SJSA1 (cell line): ENCODE data around the gene LRRC55. TPM values are rescaled to one million over a fixed set of nuclear protein-coding genes. Genes with fewer than 3 reads are reported as not detected.

Experiments used
- DNase-seq, 2 experiments: peaks; one replicate each; pipeline ENCODE4 v3.0.0-alpha.2; 2015 to 2020; ENCODE audit warnings: low spot score in 2 of 2, low read depth in 1 of 2
- H3K27ac ChIP-seq: fragments of 250-450 bp; sonication (Bioruptor Pico); 2 replicates; pipeline ENCODE4 v1.5.1; 2020; ENCODE audit warnings: mild to moderate bottlenecking, moderate library complexity
- H3K27me3 ChIP-seq: fragments of 250-450 bp; sonication (Bioruptor Pico); replicated peaks from 2 replicates; pipeline ENCODE4 v1.5.1; 2020; ENCODE audit warnings: mild to moderate bottlenecking, moderate library complexity
- H3K36me3 ChIP-seq: fragments of 250-450 bp; sonication (Bioruptor Pico); 2 replicates; pipeline ENCODE4 v1.5.1; 2020; ENCODE audit warnings: mild to moderate bottlenecking
- H3K4me1 ChIP-seq: fragments of 250-450 bp; sonication (Bioruptor Pico); replicated peaks from 2 replicates; pipeline ENCODE4 v1.6.1; 2021; ENCODE audit warnings: mild to moderate bottlenecking
- H3K4me3 ChIP-seq: fragments of 250-450 bp; sonication (Bioruptor Pico); 2 replicates; pipeline ENCODE4 v1.5.1; 2020; ENCODE audit warnings: mild to moderate bottlenecking
- H3K9me3 ChIP-seq: fragments of 250-450 bp; sonication (Bioruptor Pico); replicated peaks from 2 replicates; pipeline ENCODE4 v1.5.1; 2020; ENCODE audit warnings: mild to moderate bottlenecking
- total RNA-seq: library from RNA; depleted of rRNA; stranded (reverse); fragments of >200 nt; shearing (Covaris generic); gene quantifications from 2 replicates; pipeline ENCODE4 v1.2.3, GENCODE V29; 2014

Gene LRRC55
- total RNA-seq, 1 experiment from 2014 or later = not detected

DNA sequence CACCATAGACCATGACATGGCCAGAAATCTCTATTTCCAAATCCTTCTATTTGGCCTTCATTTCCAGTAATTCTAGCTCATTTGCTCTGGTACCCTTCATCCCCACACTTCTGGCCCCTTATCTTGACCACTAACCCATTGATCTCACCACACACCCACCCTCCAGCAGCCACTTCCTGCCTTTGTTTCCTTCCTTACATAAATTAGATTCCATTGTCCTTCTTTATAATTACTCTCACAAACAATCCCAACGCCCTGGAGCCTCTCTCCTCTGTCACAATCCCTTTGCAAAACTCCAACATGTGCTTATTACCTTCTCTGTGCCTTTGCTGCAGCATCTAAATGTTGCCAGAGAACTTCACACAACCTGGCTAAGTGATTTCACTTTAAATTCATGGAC is 40.5 kb downstream of the LRRC55 start:
- peaks cover 25% of the 10 kb centered on the region for H3K4me1 ChIP-seq
- H3K4me3 ChIP-seq = no peak overlapping the region
- no peaks in the 10 kb centered on the region for H3K36me3 ChIP-seq
- H3K27ac ChIP-seq = no peak overlapping the region
- H3K27me3 ChIP-seq = no peaks in the 10 kb centered on the region
- H3K9me3 ChIP-seq = no peaks in the 10 kb centered on the region
- no peak for DNase-seq

DNA sequence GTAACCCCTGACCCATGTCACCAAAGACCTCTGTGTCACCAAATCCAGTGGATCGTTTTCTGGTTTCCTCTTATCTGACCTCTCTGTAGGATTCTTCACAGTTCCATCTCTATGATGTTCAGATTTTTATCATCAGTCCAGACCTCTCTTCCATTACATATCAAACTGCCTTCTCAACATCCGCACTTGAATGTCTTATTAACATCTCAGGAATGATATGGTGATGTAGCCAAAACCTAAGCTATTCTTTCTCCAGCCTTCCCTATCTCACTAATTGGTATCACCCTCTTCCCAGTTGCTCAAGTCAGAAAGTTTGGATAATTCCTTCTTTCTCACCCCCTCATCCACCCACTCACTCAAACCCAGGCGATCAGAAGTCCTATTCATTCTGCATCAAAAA is 41.8 kb downstream of the LRRC55 start:
- H3K27ac ChIP-seq = no peak overlapping the region
- peaks cover 25% of the 10 kb centered on the region for H3K4me1 ChIP-seq
- no peaks in the 10 kb centered on the region for H3K9me3 ChIP-seq
- no peak for DNase-seq
- no peaks in the 10 kb centered on the region for H3K36me3 ChIP-seq
- no peaks in the 10 kb centered on the region for H3K27me3 ChIP-seq
- H3K4me3 ChIP-seq = no peak overlapping the region

DNA sequence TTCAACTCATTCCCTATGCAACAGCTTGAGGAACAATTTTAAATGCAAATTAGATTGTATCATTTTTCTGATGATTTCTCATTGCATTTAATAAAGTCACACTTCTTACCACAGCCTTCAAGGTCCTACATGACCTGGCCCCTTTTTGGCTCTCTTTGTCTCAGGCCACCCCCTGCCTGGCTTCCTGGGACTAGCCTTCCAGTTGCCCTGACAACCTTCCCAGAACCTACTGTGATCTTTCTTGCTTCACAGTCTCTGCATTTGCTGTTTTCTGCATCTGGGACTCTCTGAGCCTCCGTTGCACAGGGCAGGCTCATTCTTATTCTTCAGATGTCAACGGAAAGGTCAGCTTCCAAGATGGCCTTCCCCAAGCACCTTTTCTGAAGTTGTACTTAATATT is 42.4 kb downstream of the LRRC55 start:
- H3K4me1 ChIP-seq = peaks cover 25% of the 10 kb centered on the region
- H3K36me3 ChIP-seq = no peaks in the 10 kb centered on the region
- DNase-seq = peak in 1 of 2 experiments; percentile 20
- H3K4me3 ChIP-seq = no peak overlapping the region
- no peaks in the 10 kb centered on the region for H3K27me3 ChIP-seq
- no peak overlapping the region for H3K27ac ChIP-seq
- no peaks in the 10 kb centered on the region for H3K9me3 ChIP-seq

DNA sequence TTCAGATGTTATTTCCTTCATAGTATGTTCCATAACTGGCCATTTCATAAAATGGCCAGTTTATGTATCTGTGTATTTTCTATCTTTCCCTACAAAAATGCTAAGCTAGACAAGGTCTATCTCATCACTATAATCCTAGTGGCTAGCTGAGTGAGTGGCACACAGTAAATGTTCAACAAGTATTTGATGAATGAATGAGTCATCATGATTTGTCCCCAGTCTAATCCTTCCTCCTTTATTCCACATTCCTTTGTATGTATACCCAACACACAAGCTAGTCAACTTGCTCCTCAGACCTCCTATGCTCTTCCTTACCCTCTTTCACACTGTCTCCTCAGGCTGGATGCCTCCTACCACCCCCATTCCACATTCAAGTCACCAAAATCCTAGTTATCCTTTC is 42.8 kb downstream of the LRRC55 start:
- Histone ChIP-seq H3K36me3 (no peaks in the 10 kb centered on the region), H3K27ac (no peak overlapping the region), H3K9me3 (no peaks in the 10 kb centered on the region), H3K4me3 (no peak overlapping the region), H3K27me3 (no peaks in the 10 kb centered on the region), H3K4me1 (peaks cover 25% of the 10 kb centered on the region)
- peak in 1 of 2 experiments; percentile 52 for DNase-seq

DNA sequence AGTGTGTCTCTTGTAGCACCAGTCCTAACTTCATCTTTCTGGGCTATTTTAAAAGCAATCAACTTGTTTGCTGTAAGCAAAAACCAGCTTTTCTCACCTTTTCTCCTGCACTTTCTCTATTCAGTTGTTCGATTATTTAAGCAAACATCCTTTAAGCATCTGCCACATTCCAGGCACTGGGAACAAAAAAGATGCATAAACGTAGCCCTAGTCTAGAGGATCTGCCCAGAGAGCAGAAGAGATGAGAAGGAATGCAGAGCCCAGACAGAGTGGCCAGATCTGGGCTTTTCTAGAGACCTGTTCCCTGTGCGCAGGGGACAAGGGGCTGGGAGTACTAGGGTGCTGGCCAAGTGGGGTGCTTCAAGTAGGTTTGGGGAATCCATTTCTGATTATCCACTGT is 46.8 kb downstream of the LRRC55 start:
- Histone ChIP-seq H3K4me1 (peaks cover 15% of the 10 kb centered on the region), H3K27ac (no peak overlapping the region), H3K9me3 (no peaks in the 10 kb centered on the region), H3K27me3 (peaks cover 4% of the 10 kb centered on the region), H3K36me3 (no peaks in the 10 kb centered on the region), H3K4me3 (no peak overlapping the region)
- no peak for DNase-seq

DNA sequence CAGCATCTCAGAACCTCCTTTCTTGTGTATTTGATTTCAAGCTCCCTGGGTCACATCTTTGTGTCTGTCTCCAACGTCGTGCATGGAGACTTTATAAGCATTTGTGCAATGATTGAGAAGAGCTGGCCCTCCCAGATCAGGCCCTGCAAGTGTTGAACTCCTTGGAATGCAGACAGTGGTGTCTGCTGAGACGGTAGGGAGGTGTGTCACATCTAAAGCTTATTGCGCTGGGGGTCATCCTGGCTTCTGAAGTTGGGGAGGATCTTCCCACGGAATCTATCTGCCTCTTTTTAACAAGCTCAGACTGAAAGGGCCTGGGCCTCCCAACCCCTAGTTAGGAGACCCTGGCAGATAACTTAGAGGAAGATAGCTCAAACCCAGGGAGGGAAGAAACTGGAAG is 48.6 kb downstream of the LRRC55 start:
- Histone ChIP-seq H3K27me3 (peaks cover 4% of the 10 kb centered on the region), H3K9me3 (no peaks in the 10 kb centered on the region), H3K27ac (no peak overlapping the region), H3K4me1 (no peaks in the 10 kb centered on the region), H3K4me3 (no peak overlapping the region), H3K36me3 (no peaks in the 10 kb centered on the region)
- DNase-seq = no peak

DNA sequence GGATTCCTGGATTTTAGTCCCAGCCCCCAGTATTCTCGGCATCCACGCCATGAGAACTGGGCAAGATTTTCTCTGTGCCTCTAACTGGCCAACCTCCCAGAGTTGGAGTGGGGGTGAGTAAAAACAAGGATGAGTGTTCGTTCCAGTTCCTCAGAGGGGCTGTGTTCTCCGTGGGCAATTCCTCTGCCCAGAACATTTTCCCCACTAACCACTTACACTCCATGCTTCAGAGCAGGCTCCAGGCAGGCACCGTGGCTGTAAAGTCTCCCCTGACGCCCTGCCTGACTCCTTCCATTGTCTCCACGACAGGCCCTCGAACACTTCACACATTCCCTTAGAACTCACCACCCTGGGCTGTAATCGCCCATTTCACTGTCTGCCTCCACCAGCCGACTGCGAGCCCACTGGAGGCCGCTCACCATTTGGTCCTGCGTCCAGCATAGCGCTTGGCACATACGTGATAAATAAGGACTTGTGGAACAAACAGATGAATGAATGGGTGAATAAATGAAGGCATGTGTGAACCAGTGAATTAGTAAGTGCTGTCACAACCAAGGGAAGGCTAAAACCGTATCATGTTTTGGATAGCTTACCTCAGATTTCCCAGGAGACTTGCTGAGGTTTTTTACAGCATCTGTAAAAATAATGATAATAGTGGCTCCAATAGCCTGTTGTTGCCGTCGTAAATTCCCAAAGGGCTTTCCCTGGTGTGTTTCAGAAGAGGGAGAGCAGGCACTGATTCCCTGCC is 49.2 kb downstream of the LRRC55 start:
- Histone ChIP-seq H3K4me3 (no peak overlapping the region), H3K36me3 (no peaks in the 10 kb centered on the region), H3K9me3 (no peaks in the 10 kb centered on the region), H3K27ac (no peak overlapping the region), H3K4me1 (no peaks in the 10 kb centered on the region), H3K27me3 (peaks cover 4% of the 10 kb centered on the region)
- no peak for DNase-seq

DNA sequence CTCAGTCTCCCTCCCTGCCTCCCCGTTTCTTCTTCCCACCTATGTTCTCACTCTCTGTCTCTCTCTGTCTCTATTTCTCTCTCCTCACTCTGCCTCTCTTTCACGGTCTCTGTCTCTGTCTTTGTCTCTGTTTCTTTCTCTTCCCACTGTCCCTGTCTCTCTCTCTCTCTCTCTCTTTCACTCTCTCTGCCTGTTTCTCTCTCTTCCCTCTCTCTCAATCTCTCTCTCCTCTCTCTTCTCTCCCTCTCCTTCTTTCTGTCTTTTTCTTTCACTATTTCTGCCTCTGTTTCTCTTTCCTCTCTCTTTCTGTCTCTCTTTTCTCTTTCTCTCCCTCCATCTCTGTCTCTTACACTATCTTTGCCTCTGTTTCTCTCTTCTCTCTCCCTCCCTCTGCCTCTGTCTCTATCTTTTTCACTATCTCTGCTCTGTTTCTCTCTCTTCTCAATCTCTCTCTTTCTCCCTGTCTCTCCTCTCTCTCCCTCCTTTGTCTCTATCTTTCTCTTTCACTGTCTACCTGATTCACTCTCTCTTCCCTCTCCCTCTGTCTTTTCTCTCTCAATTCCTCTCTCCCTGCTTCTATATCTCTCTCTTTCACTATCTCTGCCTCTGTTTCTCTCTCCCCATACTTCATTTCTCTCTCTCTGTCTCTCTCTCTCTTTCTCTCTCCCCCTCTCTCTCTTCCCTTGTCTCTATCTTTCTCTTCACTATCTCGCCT is 49.9 kb downstream of the LRRC55 start:
- Histone ChIP-seq H3K27ac (no peak overlapping the region), H3K4me3 (no peak overlapping the region), H3K27me3 (peaks cover 4% of the 10 kb centered on the region), H3K36me3 (no peaks in the 10 kb centered on the region), H3K4me1 (no peaks in the 10 kb centered on the region), H3K9me3 (no peaks in the 10 kb centered on the region)
- DNase-seq = no peak

DNA sequence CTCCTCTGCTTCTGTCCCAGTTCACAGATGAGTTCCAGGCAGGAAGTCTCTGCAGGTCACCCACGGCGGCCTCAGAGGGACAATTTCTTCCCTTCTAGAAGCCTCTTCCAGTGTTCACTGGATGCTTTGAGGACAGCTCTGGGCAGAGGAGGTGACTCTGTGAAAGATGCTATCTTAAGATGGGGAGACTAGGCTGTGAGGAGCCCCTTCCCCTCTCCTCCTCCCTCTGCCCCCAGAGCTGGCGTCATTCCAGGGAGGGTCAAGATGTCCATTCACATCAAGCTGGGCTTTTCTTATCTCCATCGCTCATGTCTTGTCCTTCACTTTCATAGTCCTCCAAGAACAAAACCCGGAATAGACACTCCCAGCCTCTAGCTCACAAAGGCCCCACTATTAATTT is 51.9 kb downstream of the LRRC55 start:
- H3K9me3 ChIP-seq = no peaks in the 10 kb centered on the region
- H3K27me3 ChIP-seq = peaks cover 4% of the 10 kb centered on the region
- no peak overlapping the region for H3K27ac ChIP-seq
- DNase-seq = no peak
- H3K4me1 ChIP-seq = no peaks in the 10 kb centered on the region
- no peak overlapping the region for H3K4me3 ChIP-seq
- H3K36me3 ChIP-seq = no peaks in the 10 kb centered on the region

DNA sequence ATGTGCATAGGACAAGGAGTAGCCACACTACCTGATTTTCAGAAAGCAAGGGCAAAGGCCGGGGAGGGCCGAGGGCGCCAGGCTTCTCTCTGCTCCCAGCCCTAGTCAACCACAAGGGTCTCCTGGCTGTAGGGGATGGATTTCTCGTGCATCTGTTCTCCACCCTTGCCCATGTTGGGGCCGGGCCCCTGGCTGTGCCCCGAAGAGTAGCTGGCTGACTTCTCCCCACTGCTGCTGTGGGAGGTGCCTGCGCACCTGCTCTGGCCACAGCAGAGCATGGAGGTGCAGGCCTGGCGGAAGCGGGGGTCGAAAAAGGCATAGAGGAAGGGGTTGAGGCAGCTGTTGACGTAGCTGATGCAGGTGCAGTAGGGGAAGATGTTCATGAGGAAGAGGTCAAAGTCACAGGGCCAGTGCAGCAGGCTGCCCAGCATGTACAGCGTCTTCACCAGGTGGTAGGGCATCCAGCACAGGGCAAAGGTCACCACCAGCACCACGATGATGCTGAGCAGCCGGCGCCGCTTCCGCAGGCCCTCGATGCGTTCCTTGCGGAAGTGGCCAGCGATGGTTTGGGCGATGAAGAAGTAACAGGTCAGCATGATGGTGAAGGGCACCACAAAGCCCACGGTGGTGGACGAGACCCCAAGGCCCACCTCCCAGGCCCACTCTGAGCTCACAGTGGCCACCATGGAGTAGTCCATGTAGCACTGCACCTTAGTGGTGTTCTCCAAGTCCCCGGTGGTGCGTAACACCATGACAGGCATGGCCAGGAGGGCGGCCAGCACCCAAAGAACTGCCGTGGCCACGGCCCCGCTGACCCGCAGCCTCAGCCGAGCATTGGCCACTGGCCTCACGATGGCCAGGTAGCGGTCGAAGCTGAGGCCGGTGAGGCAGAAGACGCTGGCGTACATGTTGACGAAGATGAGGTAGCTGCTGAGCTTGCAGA is 54.3 kb downstream of the LRRC55 start:
- Histone ChIP-seq H3K27me3 (peaks cover 6% of the 10 kb centered on the region), H3K27ac (no peak overlapping the region), H3K4me1 (no peaks in the 10 kb centered on the region), H3K4me3 (no peak overlapping the region), H3K9me3 (no peaks in the 10 kb centered on the region), H3K36me3 (no peaks in the 10 kb centered on the region)
- no peak for DNase-seq

DNA sequence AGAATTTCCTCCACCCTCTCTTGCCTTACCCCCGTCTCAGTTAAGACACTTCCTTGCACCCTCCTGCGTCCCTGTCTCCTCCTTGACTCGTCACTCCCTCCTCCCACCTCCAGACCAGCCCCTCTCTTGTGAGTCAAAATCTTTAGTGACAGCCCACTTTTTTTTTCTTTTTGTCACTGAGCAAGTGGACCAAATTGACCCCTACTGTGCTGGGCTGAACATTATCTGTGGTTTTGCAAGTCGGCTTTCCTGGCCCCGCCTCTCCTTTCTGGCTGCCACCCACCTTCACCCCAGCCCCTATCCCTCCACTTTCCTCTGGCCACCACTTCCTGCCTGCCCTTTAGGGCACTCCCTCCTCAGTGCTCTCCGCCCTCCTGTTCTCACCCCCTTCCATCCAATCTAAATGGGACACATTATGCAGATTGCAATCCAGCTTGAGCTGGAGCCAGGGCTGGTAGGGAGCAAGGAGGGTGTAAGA is 55.5 kb downstream of the LRRC55 start, which contains the start of gene APLNR:
APLNR (minus strand) TSS at position 47 of the 478 bp plus-strand sequence. CDS start 246 bp downstream, outside the sequence.
- no peaks in the 10 kb centered on the region for H3K9me3 ChIP-seq
- no peak for DNase-seq
- H3K27me3 ChIP-seq = peaks cover 2% of the 10 kb centered on the region; the same call in 1 of the 2 replicates
- no peaks in the 10 kb centered on the region for H3K4me1 ChIP-seq
- H3K4me3 ChIP-seq = no peak within 1 kb of the TSS
- H3K27ac ChIP-seq = no peak within 1 kb of the TSS
- H3K36me3 ChIP-seq = no peaks in the 10 kb centered on the region

DNA sequence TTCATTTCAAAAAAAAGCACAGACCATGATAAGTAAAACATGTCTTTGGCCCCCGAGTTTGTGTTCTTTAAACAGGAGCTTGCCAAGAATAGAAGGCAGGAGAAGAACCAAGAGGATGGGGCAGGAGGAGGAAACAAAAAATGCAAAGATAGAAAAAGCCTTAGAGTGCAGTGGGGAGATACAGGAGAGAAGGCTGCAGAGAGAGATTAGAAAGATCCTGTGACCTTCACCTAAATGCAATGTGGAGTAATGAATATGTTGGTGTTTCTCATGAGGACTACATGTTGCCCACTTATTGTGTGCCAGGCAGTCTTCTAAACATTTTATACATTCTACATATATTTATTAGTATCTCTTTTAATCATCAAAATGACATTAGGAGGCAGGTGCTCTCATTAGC is 57.6 kb downstream of the LRRC55 start:
- no peak for DNase-seq
- H3K27me3 ChIP-seq = 0 out of 2 replicates have a peak, but pooled peaks cover 2% of the 10 kb centered on the region
- no peaks in the 10 kb centered on the region for H3K36me3 ChIP-seq
- no peak overlapping the region for H3K4me3 ChIP-seq
- no peak overlapping the region for H3K27ac ChIP-seq
- H3K9me3 ChIP-seq = no peaks in the 10 kb centered on the region
- H3K4me1 ChIP-seq = no peaks in the 10 kb centered on the region

DNA sequence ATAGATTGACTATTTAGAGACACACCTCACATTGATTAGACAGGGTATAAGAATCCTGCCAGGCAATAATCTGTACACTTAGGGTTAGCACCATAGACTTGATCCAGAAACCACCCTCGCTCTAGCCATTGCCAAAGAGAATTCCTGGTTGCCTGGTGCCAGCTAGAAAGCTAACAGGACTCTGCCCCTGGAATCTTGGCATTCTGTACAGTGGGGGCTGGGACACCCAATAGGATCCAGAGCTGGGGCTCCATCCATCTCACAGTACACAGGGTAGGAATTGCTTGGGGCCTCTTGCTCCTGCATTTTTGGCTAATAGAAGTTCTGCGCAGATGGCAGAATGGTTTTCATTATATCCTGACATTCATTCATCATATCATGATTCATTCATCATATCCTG is 58.3 kb downstream of the LRRC55 start:
- H3K36me3 ChIP-seq = no peaks in the 10 kb centered on the region

More for the DNA sequence above, 58.3 kb downstream of the LRRC55 start:
- Histone ChIP-seq H3K9me3 (no peaks in the 10 kb centered on the region), H3K27ac (no peak overlapping the region), H3K27me3 (0 out of 2 replicates have a peak, but pooled peaks cover 2% of the 10 kb centered on the region), H3K4me3 (no peak overlapping the region), H3K4me1 (no peaks in the 10 kb centered on the region)
- DNase-seq = no peak
